ENCODE measurements around the gene UNC93A. TPM values are rescaled to one million over a fixed set of nuclear protein-coding genes. Genes with fewer than 3 reads are reported as not detected.
"Not testable (repeated sequence)": the region's sequence is repeated elsewhere in the genome, so short reads cannot be mapped to it uniquely, and the experiment has no call there.

Gene UNC93A
- total and polyA plus RNA-seq, 3 donors from 2014 or later, result 0.39 TPM; not detected in 2

DNA sequence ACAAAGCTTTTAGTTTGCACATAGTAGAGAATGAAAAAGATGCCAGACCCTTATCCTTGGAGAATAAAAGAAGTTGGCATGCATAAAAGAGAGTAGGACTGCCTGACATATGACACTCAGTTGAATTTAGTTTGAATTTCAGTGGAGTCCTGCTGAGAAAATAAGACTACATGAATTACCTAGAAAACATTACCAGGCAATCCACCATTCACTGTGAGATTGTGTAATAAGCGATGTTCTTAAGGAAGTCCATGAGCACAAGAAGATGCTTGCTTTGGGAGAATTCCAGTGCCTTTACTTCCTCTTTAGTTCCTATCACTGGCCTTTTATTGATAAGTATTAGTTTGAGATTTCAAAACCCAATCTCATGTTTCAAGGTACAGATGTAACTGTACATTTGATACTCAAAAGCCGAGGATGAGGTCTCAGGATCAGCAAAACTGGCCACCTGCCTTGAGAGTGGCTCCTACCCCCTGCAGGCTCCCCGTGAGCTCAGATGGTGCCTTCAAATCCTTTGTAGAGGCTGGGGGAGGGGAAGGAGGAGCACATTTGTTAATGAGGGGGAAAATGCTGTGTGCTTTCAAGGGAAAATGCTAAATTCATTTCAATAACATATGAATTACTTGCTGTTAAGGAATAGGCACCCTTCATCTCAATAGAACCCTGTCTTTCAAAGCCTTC lies 11.2 kb upstream of the UNC93A start:
- DNase-seq, result no peak
- Histone ChIP-seq H3K4me3 (no peak overlapping the region), H3K27me3 (no peaks in the 10 kb centered on the region), H3K36me3 (ENCODE audit: low read depth, missing control alignments) (no peaks in the 10 kb centered on the region), H3K27ac (no peak overlapping the region), H3K9me3 (no peaks in the 10 kb centered on the region), H3K4me1 (no peaks in the 10 kb centered on the region)
- no peak for TF ChIP-seq POLR2A (IDR thresholded peaks at IDR 0.05)
- TF ChIP-seq, protein P1, sequence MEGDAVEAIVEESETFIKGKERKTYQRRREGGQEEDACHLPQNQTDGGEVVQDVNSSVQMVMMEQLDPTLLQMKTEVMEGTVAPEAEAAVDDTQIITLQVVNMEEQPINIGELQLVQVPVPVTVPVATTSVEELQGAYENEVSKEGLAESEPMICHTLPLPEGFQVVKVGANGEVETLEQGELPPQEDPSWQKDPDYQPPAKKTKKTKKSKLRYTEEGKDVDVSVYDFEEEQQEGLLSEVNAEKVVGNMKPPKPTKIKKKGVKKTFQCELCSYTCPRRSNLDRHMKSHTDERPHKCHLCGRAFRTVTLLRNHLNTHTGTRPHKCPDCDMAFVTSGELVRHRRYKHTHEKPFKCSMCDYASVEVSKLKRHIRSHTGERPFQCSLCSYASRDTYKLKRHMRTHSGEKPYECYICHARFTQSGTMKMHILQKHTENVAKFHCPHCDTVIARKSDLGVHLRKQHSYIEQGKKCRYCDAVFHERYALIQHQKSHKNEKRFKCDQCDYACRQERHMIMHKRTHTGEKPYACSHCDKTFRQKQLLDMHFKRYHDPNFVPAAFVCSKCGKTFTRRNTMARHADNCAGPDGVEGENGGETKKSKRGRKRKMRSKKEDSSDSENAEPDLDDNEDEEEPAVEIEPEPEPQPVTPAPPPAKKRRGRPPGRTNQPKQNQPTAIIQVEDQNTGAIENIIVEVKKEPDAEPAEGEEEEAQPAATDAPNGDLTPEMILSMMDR (IDR thresholded peaks at IDR 0.05), result no peak
- intact Hi-C loops (cut with DNase I; ENCODE audit: low total_unique reads), result no loop called here
- WGBS, 2 donors, result 86 to 89% methylated on average over 3 of the region's 3 CpGs

- DNase-seq; H3K36me3 ChIP-seq (ENCODE audit: low read depth, missing control alignments); intact Hi-C loops (cut with DNase I; ENCODE audit: low total_unique reads); H3K4me3 ChIP-seq; H3K27me3 ChIP-seq; H3K4me1 ChIP-seq; H3K9me3 ChIP-seq; H3K27ac ChIP-seq: not testable (repeated sequence)
- WGBS, 2 donors, result 72 to 79% methylated on average over 5 of the region's 5 CpGs
Measured at GRCh38 chr6:167280466-167280865, 10.6 kb upstream of the UNC93A start.

DNA sequence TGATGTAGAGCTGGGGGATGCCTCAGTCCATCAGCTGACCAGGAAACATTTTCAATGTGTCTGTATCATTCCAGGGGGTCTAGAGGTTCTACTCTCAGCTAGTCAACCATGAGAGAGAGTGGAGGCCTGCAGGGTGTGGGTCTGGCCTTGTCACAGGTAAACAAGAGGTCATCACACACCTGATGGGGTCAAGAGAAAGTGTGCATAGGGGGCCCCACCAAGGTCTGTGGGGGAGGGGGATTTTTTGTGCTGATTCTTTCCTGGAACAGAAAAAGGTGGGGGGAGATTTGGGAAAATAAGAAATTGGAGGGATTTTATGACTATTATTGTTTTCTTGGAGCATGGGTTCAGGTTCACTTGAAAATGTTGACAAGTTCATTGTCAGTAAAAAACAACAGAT lies 8.9 kb upstream of the UNC93A start:
- intact Hi-C loops (cut with DNase I; ENCODE audit: low total_unique reads), result no loop called here
- no peak overlapping the region for H3K4me3 ChIP-seq
- no peaks in the 10 kb centered on the region for H3K4me1 ChIP-seq
- no peaks in the 10 kb centered on the region for H3K36me3 ChIP-seq (ENCODE audit: low read depth, missing control alignments)
- TF ChIP-seq POLR2A (IDR thresholded peaks at IDR 0.05), result no peak
- TF ChIP-seq, protein P1 (IDR thresholded peaks at IDR 0.05), result no peak
- no peaks in the 10 kb centered on the region for H3K27me3 ChIP-seq
- no peak for DNase-seq
- no peak overlapping the region for H3K27ac ChIP-seq
- no peaks in the 10 kb centered on the region for H3K9me3 ChIP-seq

DNA sequence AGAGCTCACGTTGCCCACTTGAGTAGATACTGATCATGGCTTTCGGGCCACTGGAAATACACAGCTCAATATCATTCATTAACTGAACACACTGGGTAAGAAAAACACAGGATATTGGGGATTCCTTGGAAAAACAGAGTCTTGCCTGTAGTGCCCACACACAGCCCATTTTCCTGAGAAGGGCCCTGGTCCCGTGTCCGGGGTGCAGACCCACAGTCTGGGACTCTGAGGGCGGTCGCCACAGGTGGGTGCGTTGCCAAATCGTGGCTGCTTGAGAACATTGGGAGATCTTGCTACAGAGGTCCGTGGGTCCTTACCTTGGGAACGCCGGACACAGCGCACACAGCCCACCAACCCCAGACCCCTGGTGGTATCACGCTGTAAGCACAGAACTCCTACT lies 6.5 kb upstream of the UNC93A start:
- DNase-seq; H3K4me3 ChIP-seq; intact Hi-C loops (cut with DNase I; ENCODE audit: low total_unique reads); H3K9me3 ChIP-seq; H3K27ac ChIP-seq; H3K4me1 ChIP-seq; H3K36me3 ChIP-seq (ENCODE audit: low read depth, missing control alignments); H3K27me3 ChIP-seq: not testable (repeated sequence)
- 40 to 97% methylated on average over 2 to 12 of the region's 13 CpGs for WGBS, 2 donors

DNA sequence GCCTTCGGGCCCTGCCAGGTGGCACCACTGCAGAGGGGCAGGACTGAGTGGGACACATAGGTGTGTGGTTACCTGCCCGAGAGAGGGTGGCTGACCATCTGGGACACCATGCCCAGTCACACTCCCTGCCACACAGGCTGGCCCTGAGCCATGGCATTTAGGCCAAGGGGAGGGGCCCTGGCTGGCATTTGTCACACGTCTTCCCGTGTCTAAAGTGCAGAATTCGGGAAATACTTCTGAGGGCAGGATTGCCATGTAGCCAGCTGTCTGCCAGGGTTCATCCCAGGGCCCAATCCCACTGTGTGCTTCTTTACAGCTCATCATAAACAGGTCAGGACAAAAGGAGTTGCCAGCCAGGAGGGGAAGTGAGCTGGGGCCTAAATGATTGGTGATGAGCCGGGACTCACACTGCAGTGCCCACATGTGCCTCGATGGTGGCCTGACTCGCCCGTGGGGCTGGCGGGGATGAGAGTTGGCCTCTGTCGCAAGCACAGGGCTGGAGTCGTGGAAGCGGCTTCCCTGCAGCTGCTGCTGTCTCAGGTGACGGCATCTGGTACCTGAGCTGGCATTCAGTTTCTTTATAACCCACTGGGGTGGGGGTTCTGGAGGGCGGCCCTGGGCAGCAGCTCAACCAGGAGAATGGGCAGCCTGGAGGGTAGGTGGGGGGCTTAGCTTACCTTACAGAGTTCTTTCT lies 5.9 kb upstream of the UNC93A start:
- TF ChIP-seq POLR2A (IDR thresholded peaks at IDR 0.05), result no peak
- TF ChIP-seq, protein P1 (IDR thresholded peaks at IDR 0.05), result no peak
- intact Hi-C loops (cut with DNase I; ENCODE audit: low total_unique reads), result no loop called here

More for the DNA sequence above, 5.9 kb upstream of the UNC93A start:
- Histone ChIP-seq H3K27me3 (no peaks in the 10 kb centered on the region), H3K9me3 (no peaks in the 10 kb centered on the region), H3K36me3 (ENCODE audit: low read depth, missing control alignments) (no peaks in the 10 kb centered on the region), H3K4me1 (no peaks in the 10 kb centered on the region), H3K27ac (no peak overlapping the region), H3K4me3 (no peak overlapping the region)
- 82 to 94% methylated on average over 5 to 15 of the region's 15 CpGs for WGBS, 2 donors
- DNase-seq, result no peak
